ENCODE results near the gene CDYL2.

GRCh38 chr16:80766798-80767197, 37.6 kb downstream of the CDYL2 start:
- TF ChIP-seq CTCF (conservative IDR thresholded peaks at IDR 0.05 in 1 of 2, IDR thresholded peaks at IDR 0.05 in 1 of 2; ENCODE audit: extremely low read depth in 1 of 2, insufficient read depth in 1 of 2, low read depth in 1 of 2, low read length in 2 of 2) (no peak), EZH2 (IDR thresholded peaks at IDR 0.05; ENCODE audit: borderline replicate concordance, low read length) (no peak)
